GM13976 (cell line): ENCODE data around the gene RTN1.

Experiments
- DNase-seq: peaks from one replicate; pipeline ENCODE4 v3.0.0; 2012; ENCODE audit warnings: low spot score
- CTCF ChIP-seq: IDR thresholded peaks from 2 replicates; pipeline ENCODE4 v1.5.1; 2012; ENCODE audit warnings: borderline replicate concordance, mild to moderate bottlenecking; ENCODE audit not compliant: insufficient read depth; ENCODE audit errors: extremely low read depth, missing control alignments, control extremely low read depth
- in situ Hi-C: fragments of 300-500 bp; cut with MboI; formaldehyde crosslinking; loops from one replicate; pipeline ENCODE4 v1.12.0; 2022; ENCODE audit warnings: low sequenced_read_pairs, mixed read lengths, inconsistent platforms; ENCODE audit not compliant: unreplicated experiment

The RTN1 gene

GRCh38 chr14:59782760-59783159, 87.8 kb downstream of the RTN1 start:
- DNase-seq, result no peak
- TF ChIP-seq CTCF, result no peak
- in situ Hi-C loops, result no loop called here

GRCh38 chr14:59777006-59777579, 93.5 kb downstream of the RTN1 start:
- in situ Hi-C loops, result no loop called here
- TF ChIP-seq CTCF, result no peak
- DNase-seq, result no peak

- in situ Hi-C loops, result no loop called here
- no peak for TF ChIP-seq CTCF
- no peak for DNase-seq
These were observed 94.1 kb downstream of the RTN1 start for GRCh38 chr14:59776468-59776867.

- TF ChIP-seq CTCF, result no peak
- in situ Hi-C loops, result no loop called here
- no peak for DNase-seq
These were observed 98.3 kb downstream of the RTN1 start for GRCh38 chr14:59772233-59772632.

GRCh38 chr14:59771577-59771976, 99.0 kb downstream of the RTN1 start:
- no peak for DNase-seq
- in situ Hi-C loops, result no loop called here
- TF ChIP-seq CTCF, result no peak

GRCh38 chr14:59769586-59769985, 101.0 kb downstream of the RTN1 start:
- TF ChIP-seq CTCF, result no peak
- in situ Hi-C loops, result no loop called here
- DNase-seq, result no peak
